AG04449 (cell line): Measurements from ENCODE around the gene PRC1.

Experiments
- CTCF ChIA-PET: fragments of 350-600 bp; formaldehyde crosslinking; extraction: SDS; loops from one replicate; lab custom pipeline; 2021; ENCODE audit warnings: antibody characterized with exemption; lab: Yijun Ruan, JAX
- POLR2A ChIA-PET: fragments of 400-600, 350-600 bp; formaldehyde crosslinking; extraction: SDS; loops from one replicate; lab custom pipeline; 2020; ENCODE audit warnings: antibody characterized with exemption, inconsistent platforms; lab: Yijun Ruan, JAX
- DNase-seq: peaks from one replicate; pipeline ENCODE4 v3.0.0-alpha.2; 2010; ENCODE audit warnings: low read depth, low spot score
- H3K4me3 ChIP-seq: 2 replicates; pipeline ENCODE4 v1.5.1; 2011; ENCODE audit warnings: low read depth, mild to moderate bottlenecking, control low read depth, low read length
- CTCF ChIP-seq: IDR thresholded peaks from one replicate; pipeline ENCODE4 v1.5.1; 2011; ENCODE audit warnings: mild to moderate bottlenecking, moderate library complexity, low read length, control low read depth, inconsistent platforms; ENCODE audit not compliant: insufficient read depth; ENCODE audit errors: missing control alignments

PRC1 gene

GRCh38 chr15:90946941-90947576 lies 47.3 kb downstream of the PRC1 start:
- ChIA-PET POLR2A (interaction anchor here (1.4 to 1.7 kb wide), 2 partner anchors 9 to 12 kb away, joined by 4 to 7 read pairs; partner anchors contain the start of gene UNC45A), CTCF (interaction anchor here (20.3 to 21.6 kb wide), 2 partner anchors 3 to 8 kb away, joined by 479 read pairs; partner anchors contain the start of genes HDDC3, RCCD1 and UNC45A)
- TF ChIP-seq CTCF: no peak
- no peak overlapping the region for H3K4me3 ChIP-seq
- DNase-seq: no peak

- POLR2A ChIA-PET: interaction anchor here (1.7 kb wide), 1 partner anchor 11 kb away, joined by 7 read pairs; the partner anchor contains the start of gene UNC45A
- TF ChIP-seq CTCF: no peak
- no peak for DNase-seq
- CTCF ChIA-PET: interaction anchor here (20.3 to 21.6 kb wide), 2 partner anchors 4 to 8 kb away, joined by 479 read pairs; partner anchors contain the start of genes HDDC3, RCCD1 and UNC45A
- H3K4me3 ChIP-seq: no peak overlapping the region
Measured at GRCh38 chr15:90946538-90946937, 47.8 kb downstream of the PRC1 start.

GRCh38 chr15:90945091-90945490 lies 49.2 kb downstream of the PRC1 start:
- no peak for TF ChIP-seq CTCF
- H3K4me3 ChIP-seq: no peak overlapping the region
- no peak for DNase-seq
- CTCF ChIA-PET: interaction anchor here (1.1 to 21.6 kb wide), 3 partner anchors 5 to 104 kb away, joined by 3 to 479 read pairs (median 479); partner anchors contain the start of genes HDDC3, RCCD1 and UNC45A
- POLR2A ChIA-PET: no interaction called here

- no peak overlapping the region for H3K4me3 ChIP-seq
- CTCF ChIA-PET: interaction anchor here (1.5 to 21.6 kb wide), 3 partner anchors 4 to 107 kb away, joined by 4 to 479 read pairs (median 479); partner anchors contain the start of genes HDDC3, RCCD1 and UNC45A
- TF ChIP-seq CTCF: no peak
- DNase-seq: no peak
- POLR2A ChIA-PET: interaction anchor here (0.6 kb wide), 1 partner anchor 73 kb away, joined by 3 read pairs; no protein-coding TSS in a partner anchor
Measured at GRCh38 chr15:90942354-90943120, 51.8 kb downstream of the PRC1 start.

GRCh38 chr15:90941038-90941437 lies 53.3 kb downstream of the PRC1 start:
- TF ChIP-seq CTCF: no peak
- DNase-seq: no peak
- H3K4me3 ChIP-seq: no peak overlapping the region
- ChIA-PET CTCF (interaction anchor here (20.3 to 21.6 kb wide), 2 partner anchors 2 to 9 kb away, joined by 479 read pairs; partner anchors contain the start of genes HDDC3, RCCD1 and UNC45A), POLR2A (no interaction called here)

GRCh38 chr15:90939756-90940155 lies 54.6 kb downstream of the PRC1 start:
- CTCF ChIA-PET: interaction anchor here (20.3 to 21.6 kb wide), 2 partner anchors 1 to 11 kb away, joined by 479 read pairs; partner anchors contain the start of genes HDDC3, RCCD1 and UNC45A
- POLR2A ChIA-PET: no interaction called here
- DNase-seq: no peak
- TF ChIP-seq CTCF: no peak
- H3K4me3 ChIP-seq: no peak overlapping the region
